Chondrocyte (in vitro differentiated cells): ENCODE measurements around the gene SCN7A. TPM values are rescaled to one million over a fixed set of nuclear protein-coding genes. Genes with fewer than 3 reads are reported as not detected.

ENCODE experiments used
- DNase-seq: peaks from one replicate; pipeline ENCODE4 v3.0.0; 2021; ENCODE audit warnings: mixed read lengths, low spot score
- H3K27ac Mint-ChIP-seq: one replicate; pipeline ENCODE4 v1.8.0; 2021; ENCODE audit warnings: mild to moderate bottlenecking, moderate library complexity, mixed read lengths; ENCODE audit not compliant: unreplicated experiment
- H3K27me3 Mint-ChIP-seq: 2 replicates; pipeline ENCODE4 v1.8.0; 2021; ENCODE audit warnings: low read depth, mixed read lengths
- H3K36me3 Mint-ChIP-seq: 2 replicates; pipeline ENCODE4 v1.8.0; 2021; ENCODE audit warnings: low read depth, mixed read lengths
- H3K4me1 Mint-ChIP-seq: 2 replicates; pipeline ENCODE4 v1.8.0; 2021; ENCODE audit warnings: low read depth, mild to moderate bottlenecking, mixed read lengths
- H3K4me3 Mint-ChIP-seq: one replicate; pipeline ENCODE4 v1.8.0; 2021; ENCODE audit warnings: mild to moderate bottlenecking, moderate library complexity, mixed read lengths; ENCODE audit not compliant: unreplicated experiment
- H3K9me3 Mint-ChIP-seq: 2 replicates; pipeline ENCODE4 v1.8.0; 2021; ENCODE audit warnings: low read depth, mixed read lengths
- total RNA-seq: library from RNA; stranded (reverse); gene quantifications from 3 replicates; pipeline ENCODE4 v1.2.1, GENCODE V29; 2021
- TF ChIP-seq, protein P1 (sequence below): fragments of 200-600 bp; sonication (generic); IDR thresholded peaks from 2 replicates; pipeline ENCODE4 v1.5.0; 2021; ENCODE audit warnings: antibody characterized with exemption, mild to moderate bottlenecking, moderate library complexity

SCN7A gene
- total RNA-seq, 1 donor from 2014 or later = 0.05 TPM

DNA sequence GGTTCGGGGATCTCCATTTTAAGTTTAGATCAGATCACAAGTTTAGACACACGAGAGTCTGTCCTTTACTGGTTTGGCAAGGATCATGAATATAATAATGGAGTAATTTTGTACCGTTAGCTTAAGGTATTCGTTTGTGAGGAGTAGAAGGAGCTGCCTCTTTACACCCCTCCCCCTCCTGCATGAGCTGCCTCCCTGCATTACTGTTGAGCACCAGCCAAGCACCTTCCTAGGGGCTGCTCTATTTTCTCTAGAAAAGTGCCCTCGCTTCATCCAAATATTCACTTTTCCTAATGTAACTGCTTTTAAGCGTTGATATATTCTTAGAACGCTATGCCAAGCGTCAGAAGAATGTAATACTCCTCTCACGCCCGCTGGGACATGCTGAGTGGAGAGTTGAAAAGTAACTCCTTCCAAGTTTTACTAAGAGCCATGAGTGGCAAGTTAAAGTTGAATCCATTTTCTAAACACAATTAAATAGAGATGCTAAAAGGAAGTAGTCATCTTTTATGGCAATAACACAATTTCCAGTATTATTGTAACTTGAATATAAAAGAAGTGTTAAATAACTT lies 25.4 kb upstream of the SCN7A start:
- peak overlapping the region; percentile 64 for H3K27ac Mint-ChIP-seq
- no peaks in the 10 kb centered on the region for H3K9me3 Mint-ChIP-seq
- peaks cover 30% of the 10 kb centered on the region for H3K4me1 Mint-ChIP-seq
- H3K36me3 Mint-ChIP-seq = no peaks in the 10 kb centered on the region
- no peaks in the 10 kb centered on the region for H3K27me3 Mint-ChIP-seq
- no peak for DNase-seq
- TF ChIP-seq, protein P1, sequence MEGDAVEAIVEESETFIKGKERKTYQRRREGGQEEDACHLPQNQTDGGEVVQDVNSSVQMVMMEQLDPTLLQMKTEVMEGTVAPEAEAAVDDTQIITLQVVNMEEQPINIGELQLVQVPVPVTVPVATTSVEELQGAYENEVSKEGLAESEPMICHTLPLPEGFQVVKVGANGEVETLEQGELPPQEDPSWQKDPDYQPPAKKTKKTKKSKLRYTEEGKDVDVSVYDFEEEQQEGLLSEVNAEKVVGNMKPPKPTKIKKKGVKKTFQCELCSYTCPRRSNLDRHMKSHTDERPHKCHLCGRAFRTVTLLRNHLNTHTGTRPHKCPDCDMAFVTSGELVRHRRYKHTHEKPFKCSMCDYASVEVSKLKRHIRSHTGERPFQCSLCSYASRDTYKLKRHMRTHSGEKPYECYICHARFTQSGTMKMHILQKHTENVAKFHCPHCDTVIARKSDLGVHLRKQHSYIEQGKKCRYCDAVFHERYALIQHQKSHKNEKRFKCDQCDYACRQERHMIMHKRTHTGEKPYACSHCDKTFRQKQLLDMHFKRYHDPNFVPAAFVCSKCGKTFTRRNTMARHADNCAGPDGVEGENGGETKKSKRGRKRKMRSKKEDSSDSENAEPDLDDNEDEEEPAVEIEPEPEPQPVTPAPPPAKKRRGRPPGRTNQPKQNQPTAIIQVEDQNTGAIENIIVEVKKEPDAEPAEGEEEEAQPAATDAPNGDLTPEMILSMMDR = no peak
- H3K4me3 Mint-ChIP-seq = peak overlapping the region; percentile 25

DNA sequence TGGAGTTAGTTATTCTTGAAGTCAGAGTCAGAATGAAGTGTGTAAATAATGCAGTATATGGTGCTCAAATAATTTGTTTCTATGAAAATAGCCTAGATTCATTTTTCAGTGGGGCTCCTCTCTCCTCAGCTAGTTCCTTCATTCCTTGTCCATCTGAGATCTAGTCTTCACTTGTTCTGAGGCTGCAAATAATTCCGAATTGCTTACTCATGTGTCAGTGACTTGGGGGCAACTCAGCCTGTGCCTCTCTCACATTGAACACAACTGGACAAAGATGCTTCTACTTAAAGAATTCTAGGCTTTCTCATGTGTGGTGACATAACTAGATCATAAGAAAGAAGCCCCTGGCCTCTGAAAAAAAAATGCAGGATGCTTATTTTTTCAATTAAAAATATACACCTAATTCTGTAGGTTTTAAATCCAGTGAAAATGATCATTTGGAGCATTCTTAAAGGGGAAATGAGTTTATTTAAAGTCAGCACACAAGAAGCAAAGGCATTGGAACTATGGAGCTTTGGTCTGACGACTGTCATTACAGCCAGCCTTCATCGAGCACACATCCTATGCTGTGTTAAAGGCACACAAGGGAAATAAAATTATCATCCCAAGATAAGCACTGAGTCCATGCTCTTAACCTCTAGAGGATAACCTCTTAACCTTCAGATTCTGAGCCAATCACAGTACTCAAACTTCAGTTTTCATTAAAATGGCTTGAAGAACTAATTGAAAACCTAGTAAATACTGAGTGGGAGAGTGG lies 24.8 kb upstream of the SCN7A start:
- DNase-seq = no peak
- H3K27me3 Mint-ChIP-seq = no peaks in the 10 kb centered on the region

GRCh38 chr2:166517533-166518061 lies 23.5 kb upstream of the SCN7A start:
- Mint-ChIP-seq H3K36me3 (no peaks in the 10 kb centered on the region), H3K4me3 (no peak overlapping the region), H3K27ac (no peak overlapping the region), H3K27me3 (no peaks in the 10 kb centered on the region), H3K9me3 (no peaks in the 10 kb centered on the region), H3K4me1 (peaks cover 33% of the 10 kb centered on the region)
- DNase-seq = no peak
- TF ChIP-seq, protein P1 = no peak

More for the DNA sequence above, 24.8 kb upstream of the SCN7A start:
- Mint-ChIP-seq H3K4me1 (peaks cover 30% of the 10 kb centered on the region), H3K36me3 (no peaks in the 10 kb centered on the region), H3K9me3 (no peaks in the 10 kb centered on the region), H3K4me3 (peak overlapping the region; percentile 22), H3K27ac (peak overlapping the region; percentile 64)
- TF ChIP-seq, protein P1 = no peak

GRCh38 chr2:166516712-166517303 lies 22.8 kb upstream of the SCN7A start:
- no peaks in the 10 kb centered on the region for H3K36me3 Mint-ChIP-seq
- H3K4me3 Mint-ChIP-seq = no peak overlapping the region
- H3K9me3 Mint-ChIP-seq = no peaks in the 10 kb centered on the region
- no peak for DNase-seq
- TF ChIP-seq, protein P1 = peak; percentile 92
- H3K27me3 Mint-ChIP-seq = no peaks in the 10 kb centered on the region
- no peak overlapping the region for H3K27ac Mint-ChIP-seq
- H3K4me1 Mint-ChIP-seq = peaks cover 33% of the 10 kb centered on the region

- Mint-ChIP-seq H3K9me3 (no peaks in the 10 kb centered on the region), H3K27me3 (peaks cover 14% of the 10 kb centered on the region), H3K4me1 (peaks cover 9% of the 10 kb centered on the region), H3K4me3 (no peak overlapping the region), H3K36me3 (peaks cover 2% of the 10 kb centered on the region), H3K27ac (no peak overlapping the region)
- TF ChIP-seq, protein P1 = no peak
- DNase-seq = no peak
Measured at GRCh38 chr2:166513952-166514351, 19.9 kb upstream of the SCN7A start.
